Measurements from ENCODE around the gene PCK2. TPM values are rescaled to one million over a fixed set of nuclear protein-coding genes. Genes with fewer than 3 reads are reported as not detected.

Gene PCK2
- total RNA-seq, 2 donors from 2014 or later, result 150 to 223 TPM

- DNase-seq (no peak), ATAC-seq (no peak)
- intact Hi-C loops (cut with DNase I, micrococcal nuclease), result no loop called here
Observed at GRCh38 chr14:24144451-24144850, 50.3 kb downstream of the PCK2 start.

DNA sequence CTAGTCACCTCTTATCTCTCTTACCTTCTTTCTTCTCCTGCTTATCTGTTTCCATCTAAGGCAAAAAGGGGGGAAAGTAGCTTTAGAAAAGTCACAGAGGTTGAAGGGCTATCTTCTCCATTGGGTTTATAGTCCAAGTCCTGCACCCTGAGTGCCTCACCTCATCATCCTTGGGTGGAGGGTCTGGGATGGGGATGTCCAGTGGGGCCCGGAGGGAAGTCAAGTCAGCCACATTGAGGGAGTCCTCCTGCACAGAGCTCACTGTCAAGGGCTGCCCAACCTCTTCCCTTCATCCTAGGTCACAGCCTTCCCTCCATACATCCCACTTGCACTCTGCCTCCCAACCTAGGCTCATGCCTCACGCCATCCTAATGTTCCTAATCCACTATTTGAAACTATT lies 51.1 kb downstream of the PCK2 start:
- intact Hi-C loops (cut with DNase I, micrococcal nuclease), result no loop called here
- ATAC-seq, result no peak
- no peak for DNase-seq

DNA sequence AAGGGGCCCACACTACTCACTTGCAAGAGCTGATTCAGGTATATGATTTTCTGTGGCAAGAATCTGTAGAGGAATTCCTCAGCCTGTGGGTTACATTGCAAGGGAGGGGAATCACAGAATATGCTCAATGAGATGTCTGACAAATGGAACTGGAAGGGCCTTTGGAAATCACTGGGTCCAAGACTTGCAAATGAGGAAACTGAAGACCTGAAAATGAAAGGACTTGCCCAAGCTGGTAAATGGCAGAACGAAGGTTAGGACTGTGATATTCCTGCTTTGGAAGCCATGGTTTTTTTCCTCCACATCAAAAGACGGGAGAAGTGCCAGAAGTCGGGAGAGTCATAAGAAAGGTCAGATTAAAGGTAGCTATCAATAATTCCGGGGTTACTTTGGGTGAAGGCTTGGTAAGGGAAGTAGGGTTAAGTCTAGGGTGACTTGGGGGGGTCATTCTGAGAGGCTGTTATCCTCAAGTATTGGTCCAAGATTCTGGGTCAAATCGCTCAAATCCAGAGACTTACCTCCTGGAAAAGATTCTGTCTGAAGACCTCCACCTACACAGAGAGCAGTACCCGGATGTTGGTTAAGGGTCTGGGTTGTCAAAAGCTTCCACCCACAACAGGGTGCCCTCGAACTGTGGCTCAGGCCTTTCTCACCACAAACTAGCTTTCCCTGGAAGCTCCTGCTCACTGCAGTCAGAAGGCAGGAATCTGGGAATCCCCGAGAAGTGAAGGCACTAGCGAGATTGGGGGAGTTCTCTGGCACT lies 51.8 kb downstream of the PCK2 start:
- no peak for ATAC-seq
- DNase-seq, result no peak
- intact Hi-C loops (cut with DNase I, micrococcal nuclease), result no loop called here

DNA sequence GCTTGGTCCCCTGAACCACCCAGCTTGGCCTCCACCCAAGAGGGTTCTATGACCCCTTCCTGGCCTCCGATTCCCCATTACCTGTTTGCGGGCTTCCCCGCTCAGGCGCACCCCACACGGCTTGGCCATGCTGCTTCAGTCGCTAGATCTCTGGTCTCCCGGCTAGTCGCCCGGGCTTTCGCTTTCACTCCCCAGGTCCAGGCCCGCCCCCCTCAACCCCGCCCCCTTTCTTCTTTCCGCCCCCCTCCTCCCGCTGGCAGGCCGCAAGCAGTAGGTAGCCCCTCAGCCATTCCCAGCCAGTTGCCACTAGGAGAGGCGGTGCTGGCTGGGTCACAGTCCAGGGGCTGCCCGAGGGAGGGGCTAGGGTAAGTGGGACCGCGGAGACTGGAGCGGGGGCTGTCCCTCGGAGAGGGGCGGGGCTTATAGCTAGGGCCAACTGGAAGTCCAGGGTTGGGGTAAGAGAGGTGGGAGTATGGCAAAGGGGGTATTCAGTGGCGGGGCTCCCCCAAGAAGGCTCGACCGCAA lies 52.4 kb downstream of the PCK2 start, which contains the start of gene PSME2:
TSS of gene PSME2 (minus strand) at position 158 of the 525 bp plus-strand sequence. CDS start at position 129, 29 bp downstream.
- peak; percentile 95 to 99 for DNase-seq
- intact Hi-C loops (cut with DNase I, micrococcal nuclease), result no loop called here
- ATAC-seq, result peak; percentile 74

DNA sequence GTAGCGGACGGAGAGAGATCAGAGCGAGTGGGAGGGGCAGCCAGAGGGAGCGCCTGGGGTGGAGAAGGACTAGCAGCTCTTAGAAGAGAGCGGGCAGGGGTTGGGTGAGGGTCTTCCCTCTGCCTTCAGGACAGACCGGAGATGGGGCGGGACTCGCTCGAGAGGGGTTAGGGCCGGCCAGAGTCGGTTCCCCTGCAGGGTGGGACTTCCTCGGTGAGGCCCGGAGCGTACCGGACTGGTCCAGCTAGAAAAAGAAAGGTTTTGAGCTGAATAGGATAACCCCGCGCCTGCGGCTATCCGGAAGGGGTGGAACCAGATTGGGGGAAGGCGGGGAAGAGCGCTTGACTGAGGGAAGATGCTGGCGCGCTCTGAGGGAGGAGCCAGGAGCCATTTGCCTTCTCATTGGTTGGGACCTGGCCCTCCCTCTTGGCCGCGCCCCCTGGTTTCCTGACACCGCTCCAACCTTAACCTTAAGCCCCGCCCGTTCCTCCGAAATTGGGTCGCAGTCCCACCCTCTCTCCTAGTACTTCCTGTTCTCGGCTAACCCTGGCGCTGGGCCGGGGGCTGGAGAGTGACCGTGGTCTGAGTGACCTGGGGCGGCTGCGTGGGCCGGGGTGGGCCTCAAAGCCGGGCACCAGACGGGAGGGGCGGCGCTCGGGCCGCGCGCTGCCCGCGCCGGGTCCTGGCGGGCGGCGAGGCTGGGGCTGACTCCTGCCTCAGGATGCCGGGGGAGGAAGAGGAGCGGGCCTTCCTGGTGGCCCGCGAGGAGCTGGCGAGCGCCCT lies 53.1 kb downstream of the PCK2 start, which contains the start of gene RNF31:
TSS of gene RNF31 (plus strand) at position 521 of the 783 bp plus-strand sequence. CDS start at position 722, 201 bp downstream.
- intact Hi-C loops (cut with DNase I, micrococcal nuclease), result no loop called here
- ATAC-seq, result peak; percentile 86
- peak; percentile 98 to 99 for DNase-seq

DNA sequence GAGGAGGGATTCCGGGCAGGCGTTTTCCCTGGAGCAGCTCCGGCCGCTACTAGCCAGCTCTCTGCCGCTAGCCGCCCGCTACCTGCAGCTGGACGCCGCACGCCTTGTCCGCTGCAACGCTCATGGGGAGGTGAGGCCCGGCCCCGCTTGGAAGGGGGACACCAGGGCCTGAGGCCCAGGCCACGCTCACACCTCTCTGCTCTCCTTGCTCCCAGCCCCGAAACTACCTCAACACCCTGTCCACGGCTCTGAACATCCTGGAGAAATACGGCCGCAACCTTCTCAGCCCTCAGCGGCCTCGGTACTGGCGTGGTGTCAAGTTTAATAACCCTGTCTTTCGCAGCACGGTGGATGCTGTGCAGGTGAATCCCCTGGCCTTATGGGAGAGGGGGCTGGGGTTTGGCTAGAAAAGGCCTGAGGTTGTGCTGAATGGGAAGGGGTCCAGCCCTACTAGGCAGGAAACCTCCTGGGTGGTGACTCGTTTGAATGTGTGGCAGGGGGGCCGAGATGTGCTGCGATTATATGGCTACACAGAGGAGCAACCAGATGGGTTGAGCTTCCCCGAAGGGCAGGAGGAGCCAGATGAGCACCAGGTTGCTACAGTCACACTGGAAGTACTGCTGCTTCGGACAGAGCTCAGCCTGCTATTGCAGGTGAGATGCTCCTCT lies 53.8 kb downstream of the PCK2 start:
- no peak for DNase-seq
- no peak for ATAC-seq
- intact Hi-C loops (cut with DNase I, micrococcal nuclease), result no loop called here

GRCh38 chr14:24149302-24149969 lies 55.3 kb downstream of the PCK2 start:
- no peak for DNase-seq
- ATAC-seq, result no peak
- intact Hi-C loops (cut with DNase I, micrococcal nuclease), result no loop called here

- DNase-seq (no peak), ATAC-seq (no peak)
- intact Hi-C loops (cut with DNase I, micrococcal nuclease), result no loop called here
Observed at GRCh38 chr14:24150061-24150460, 56.0 kb downstream of the PCK2 start.

- no peak for ATAC-seq
- no peak for DNase-seq
- intact Hi-C loops (cut with DNase I, micrococcal nuclease), result no loop called here
Observed at GRCh38 chr14:24150567-24150966, 56.5 kb downstream of the PCK2 start.

GRCh38 chr14:24150993-24151392 lies 56.9 kb downstream of the PCK2 start:
- DNase-seq (no peak), ATAC-seq (no peak)
- intact Hi-C loops (cut with DNase I, micrococcal nuclease), result no loop called here

DNA sequence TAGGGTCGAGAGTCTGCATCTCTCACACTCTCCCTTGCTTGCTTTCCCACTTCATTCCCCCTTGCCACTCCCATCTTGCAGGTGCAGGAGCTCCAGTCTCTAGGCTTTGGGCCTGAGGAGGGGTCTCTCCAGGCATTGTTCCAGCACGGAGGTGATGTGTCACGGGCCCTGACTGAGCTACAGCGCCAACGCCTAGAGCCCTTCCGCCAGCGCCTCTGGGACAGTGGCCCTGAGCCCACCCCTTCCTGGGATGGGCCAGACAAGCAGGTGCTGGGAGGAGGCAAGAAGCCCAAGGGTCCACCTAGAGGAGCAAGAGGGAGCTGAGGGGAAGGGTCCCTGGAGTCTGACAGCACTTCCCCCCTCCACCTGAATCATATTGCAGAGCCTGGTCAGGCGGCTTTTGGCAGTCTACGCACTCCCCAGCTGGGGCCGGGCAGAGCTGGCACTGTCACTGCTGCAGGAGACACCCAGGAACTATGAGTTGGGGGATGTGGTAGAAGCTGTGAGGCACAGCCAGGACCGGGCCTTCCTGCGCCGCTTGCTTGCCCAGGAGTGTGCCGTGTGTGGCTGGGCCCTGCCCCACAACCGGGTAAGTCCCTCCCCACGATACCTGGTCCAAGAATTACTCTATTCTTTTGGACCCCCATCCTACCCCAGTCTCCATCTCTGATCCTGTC lies 57.4 kb downstream of the PCK2 start:
- DNase-seq, result no peak
- no peak for ATAC-seq
- intact Hi-C loops (cut with DNase I, micrococcal nuclease), result no loop called here

Small RNA genes within 50 kb of the gene (microRNA-seq; reads per million reads assigned to microRNA genes)
- 0 reads per million in 2 donors for gene MIR7703

Other genes starting within 250 kb of the PCK2 start
- 10 to 100 TPM; 38.3 to 46.0 TPM for gene DHRS4, start 140.5 kb upstream of the PCK2 start, total RNA-seq
- gene DHRS4L2, start 105.4 kb upstream of the PCK2 start, total RNA-seq, result 10 to 100 TPM; 31.8 to 43.2 TPM
- gene CARMIL3, start 42.3 kb upstream of the PCK2 start, total RNA-seq, result 1 to 10 TPM; 1.1 to 3.4 TPM
- gene CPNE6, start 22.7 kb upstream of the PCK2 start, total RNA-seq, result under 1 TPM; 0.28 to 0.31 TPM
- 100 to 1,000 TPM; 101 to 107 TPM for gene DCAF11, start 20.5 kb downstream of the PCK2 start, total RNA-seq
- 1 to 10 TPM; 1.2 to 1.5 TPM for gene NRL, start 20.6 kb downstream of the PCK2 start, total RNA-seq
- gene FITM1, start 36.3 kb downstream of the PCK2 start, total RNA-seq, result 1 to 10 TPM; 1.0 TPM
- gene PSME1, start 41.9 kb downstream of the PCK2 start, total RNA-seq, result 100 to 1,000 TPM; 196 to 249 TPM
- 10 to 100 TPM; 13.9 to 25.7 TPM for gene EMC9, start 47.3 kb downstream of the PCK2 start, total RNA-seq
- gene PSME2, start 52.3 kb downstream of the PCK2 start, total RNA-seq, result 100 to 1,000 TPM; 140 to 240 TPM
- 10 to 100 TPM; 49.1 to 50.3 TPM for gene RNF31, start 53.2 kb downstream of the PCK2 start, total RNA-seq
- gene IRF9, start 67.0 kb downstream of the PCK2 start, total RNA-seq, result 100 to 1,000 TPM in 1 of 2 donors, 10 to 100 TPM in 1; 53.7 to 105 TPM
- gene REC8, start 77.8 kb downstream of the PCK2 start, total RNA-seq, result 10 to 100 TPM in 1 of 2 donors, 1 to 10 TPM in 1; 6.9 to 21.0 TPM
- gene IPO4, start 94.5 kb downstream of the PCK2 start, total RNA-seq, result 10 to 100 TPM; 17.3 to 26.3 TPM
- gene TM9SF1, start 101.1 kb downstream of the PCK2 start, total RNA-seq, result 10 to 100 TPM; 49.2 to 52.7 TPM
- under 1 TPM in 1 of 2 donors, not detected in 1; 0.47 TPM for gene TSSK4, start 111.4 kb downstream of the PCK2 start, total RNA-seq
- gene CHMP4A, start 119.2 kb downstream of the PCK2 start, total RNA-seq, result 10 to 100 TPM; 43.5 to 48.0 TPM
- gene MDP1, start 121.8 kb downstream of the PCK2 start, total RNA-seq, result 10 to 100 TPM; 11.8 to 13.8 TPM
- gene NEDD8, start 138.1 kb downstream of the PCK2 start, total RNA-seq, result 100 to 1,000 TPM; 110 to 135 TPM
- gene GMPR2, start 138.6 kb downstream of the PCK2 start, total RNA-seq, result 10 to 100 TPM; 62.4 to 64.8 TPM
- 10 to 100 TPM; 56.6 to 64.0 TPM for gene TINF2, start 148.3 kb downstream of the PCK2 start, total RNA-seq
- 1 to 10 TPM; 2.3 to 2.9 TPM for gene TGM1, start 168.9 kb downstream of the PCK2 start, total RNA-seq
- gene RABGGTA, start 177.3 kb downstream of the PCK2 start, total RNA-seq, result 10 to 100 TPM; 35.0 to 41.8 TPM
- 10 to 100 TPM; 64.2 to 76.6 TPM for gene DHRS1, start 205.5 kb downstream of the PCK2 start, total RNA-seq
- gene NOP9, start 205.5 kb downstream of the PCK2 start, total RNA-seq, result 10 to 100 TPM; 24.4 to 26.0 TPM
- 10 to 100 TPM; 10.7 to 16.6 TPM for gene CIDEB, start 213.7 kb downstream of the PCK2 start, total RNA-seq
- 1 to 10 TPM; 2.9 to 4.2 TPM for gene LTB4R2, start 215.8 kb downstream of the PCK2 start, total RNA-seq
- gene LTB4R, start 217.2 kb downstream of the PCK2 start, total RNA-seq, result 1 to 10 TPM; 2.9 to 4.3 TPM
- gene ADCY4, start 240.8 kb downstream of the PCK2 start, total RNA-seq, result 10 to 100 TPM; 10.1 to 16.4 TPM
- gene RIPK3, start 245.7 kb downstream of the PCK2 start, total RNA-seq, result 10 to 100 TPM; 56.6 to 67.9 TPM